ENCODE results near the gene CYB561D2. TPM values are rescaled to one million over a fixed set of nuclear protein-coding genes. Genes with fewer than 3 reads are reported as not detected.

Gene CYB561D2
- total and polyA plus RNA-seq, 2 donors (not counting 1 experiment from before 2014, with no cell fraction given), result 39.5 to 78.9 TPM

DNA sequence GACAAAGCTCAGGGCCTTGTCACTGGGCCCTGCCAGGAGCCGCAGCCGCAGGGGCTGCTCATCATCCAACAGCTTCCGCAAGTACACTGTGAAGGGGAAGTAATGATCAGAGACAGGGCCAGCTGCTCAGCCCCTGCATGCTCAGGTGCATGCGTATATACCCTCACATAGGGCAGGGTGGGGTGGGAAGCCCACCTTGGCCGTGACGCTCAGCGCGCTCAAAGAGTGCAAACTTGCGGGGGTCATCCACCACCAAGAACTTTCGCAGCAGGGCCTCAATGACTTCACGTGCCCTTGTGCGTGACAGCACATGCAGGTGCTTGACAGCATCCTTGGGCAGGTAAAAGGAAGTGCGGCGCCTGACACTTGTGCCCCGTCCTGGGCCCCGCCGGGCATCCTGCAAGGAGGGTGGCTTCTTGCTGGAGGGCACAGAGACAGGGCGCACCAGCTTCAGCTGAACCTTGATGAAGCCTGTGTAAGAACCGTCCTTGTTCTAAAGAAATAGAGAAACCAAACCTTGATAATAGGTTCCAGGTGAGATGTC, 19.2 kb upstream of the CYB561D2 start:
- Mint-ChIP-seq H3K27me3 (no peaks in the 10 kb centered on the region), H3K4me1 (peaks cover 35% of the 10 kb centered on the region), H3K4me3 (no peak overlapping the region), H3K27ac (no peak overlapping the region), H3K9me3 (ENCODE audit: insufficient read depth) (no peaks in the 10 kb centered on the region)
- Histone ChIP-seq H3K4me1 (ENCODE audit: control insufficient read depth in 2 of 2, insufficient read depth in 2 of 2, low read length in 2 of 2) (peaks cover 23 to 47% of the 10 kb centered on the region in 2 donors), H3K79me2 (ENCODE audit: control insufficient read depth, insufficient read depth, low read length) (peaks cover 68% of the 10 kb centered on the region), H3K27me3 (replicated peaks in 1 of 4; ENCODE audit: control extremely low read depth in 1 of 4, control insufficient read depth in 3 of 4, insufficient read depth in 4 of 4, low read length in 3 of 4) (no peaks in the 10 kb centered on the region), H2AFZ (ENCODE audit: insufficient read depth, low read depth, low read length, poor library complexity, severe bottlenecking) (no peak overlapping the region), H3K27ac (ENCODE audit: low read length in 2 of 2) (no peak overlapping the region), H3K4me2 (replicated peaks; ENCODE audit: low read depth, low read length, poor library complexity, severe bottlenecking) (no peak overlapping the region), H3K9me3 (ENCODE audit: control extremely low read depth in 1 of 3, control insufficient read depth in 2 of 3, insufficient read depth in 1 of 3, low read length in 2 of 3) (no peaks in the 10 kb centered on the region), H3K9ac (ENCODE audit: low read length) (no peak overlapping the region), H3K4me3 (ENCODE audit: control extremely low read depth in 1 of 5, extremely low read depth in 1 of 5, insufficient read depth in 1 of 5, low read depth in 2 of 5, low read length in 4 of 5) (no peak overlapping the region), H3K36me3 (replicated peaks in 1 of 2; ENCODE audit: control extremely low read depth in 1 of 2, control insufficient read depth in 1 of 2, extremely low read depth in 1 of 2, insufficient read depth in 2 of 2, low read length in 1 of 2) (peaks cover 0 to 53% of the 10 kb centered on the region in 2 experiments), H4K20me1 (ENCODE audit: control insufficient read depth, insufficient read depth, low read length, poor library complexity, severe bottlenecking) (peaks cover 54% of the 10 kb centered on the region)
- ChIA-PET CTCF (interaction anchor here (0.7 to 1.4 kb wide), 2 partner anchors 15 to 19 kb away, joined by 3 read pairs; partner anchors contain the start of genes CYB561D2 and NPRL2), POLR2A (interaction anchor here (0.7 kb wide), 1 partner anchor 12 kb away, joined by 4 read pairs; no protein-coding TSS in a partner anchor)
- 99% methylated on average over 17 of the region's 19 CpGs for WGBS (ENCODE audit: insufficient coverage)
- DNase-seq (no peak), ATAC-seq (ENCODE audit: low read depth) (no peak)
- intact Hi-C loops (cut with micrococcal nuclease), result no loop called here
- TF ChIP-seq EZH2 (IDR thresholded peaks at IDR 0.05; ENCODE audit: borderline replicate concordance, insufficient read depth, low read depth, low read length, poor library complexity, severe bottlenecking), result no peak
- TF ChIP-seq, protein P1, sequence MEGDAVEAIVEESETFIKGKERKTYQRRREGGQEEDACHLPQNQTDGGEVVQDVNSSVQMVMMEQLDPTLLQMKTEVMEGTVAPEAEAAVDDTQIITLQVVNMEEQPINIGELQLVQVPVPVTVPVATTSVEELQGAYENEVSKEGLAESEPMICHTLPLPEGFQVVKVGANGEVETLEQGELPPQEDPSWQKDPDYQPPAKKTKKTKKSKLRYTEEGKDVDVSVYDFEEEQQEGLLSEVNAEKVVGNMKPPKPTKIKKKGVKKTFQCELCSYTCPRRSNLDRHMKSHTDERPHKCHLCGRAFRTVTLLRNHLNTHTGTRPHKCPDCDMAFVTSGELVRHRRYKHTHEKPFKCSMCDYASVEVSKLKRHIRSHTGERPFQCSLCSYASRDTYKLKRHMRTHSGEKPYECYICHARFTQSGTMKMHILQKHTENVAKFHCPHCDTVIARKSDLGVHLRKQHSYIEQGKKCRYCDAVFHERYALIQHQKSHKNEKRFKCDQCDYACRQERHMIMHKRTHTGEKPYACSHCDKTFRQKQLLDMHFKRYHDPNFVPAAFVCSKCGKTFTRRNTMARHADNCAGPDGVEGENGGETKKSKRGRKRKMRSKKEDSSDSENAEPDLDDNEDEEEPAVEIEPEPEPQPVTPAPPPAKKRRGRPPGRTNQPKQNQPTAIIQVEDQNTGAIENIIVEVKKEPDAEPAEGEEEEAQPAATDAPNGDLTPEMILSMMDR (IDR thresholded peaks at IDR 0.05), result no peak

DNA sequence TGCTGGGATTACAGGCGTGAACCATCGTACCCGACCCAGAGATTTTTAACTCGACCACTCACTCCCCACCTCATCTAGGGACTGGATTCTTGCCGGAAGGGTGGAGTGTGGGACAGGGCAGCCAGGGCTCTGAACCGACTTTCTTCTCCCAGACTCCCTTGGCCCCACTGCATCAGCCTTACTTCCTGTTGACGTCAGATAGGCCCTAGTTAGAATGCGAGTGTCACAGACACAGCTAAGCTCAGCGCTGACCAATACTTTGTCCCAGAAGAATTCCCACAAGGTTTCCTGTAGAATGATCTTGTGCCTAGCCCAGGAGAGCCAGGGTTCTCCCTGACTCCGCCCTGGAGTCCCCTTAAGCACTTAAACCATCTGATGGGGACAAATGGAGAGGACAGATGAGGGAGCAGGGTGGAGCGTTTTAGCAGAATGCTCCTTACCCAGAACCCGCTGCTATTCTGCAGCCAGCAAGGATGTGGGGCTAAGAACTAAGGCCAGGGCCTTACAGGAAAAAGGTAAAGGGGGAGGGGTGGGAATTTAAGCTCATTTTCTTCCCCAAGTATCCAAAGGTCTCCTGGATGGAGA, 16.8 kb upstream of the CYB561D2 start:
- H3K27ac Mint-ChIP-seq, result peak overlapping the region; percentile 6

More for the DNA sequence above, 16.8 kb upstream of the CYB561D2 start:
- DNase-seq (no peak), ATAC-seq (ENCODE audit: low read depth) (no peak)
- 82% methylated on average over 10 of the region's 12 CpGs for WGBS (ENCODE audit: insufficient coverage)
- no peaks in the 10 kb centered on the region for H3K9me3 ChIP-seq (ENCODE audit: control extremely low read depth in 1 of 3, control insufficient read depth in 2 of 3, insufficient read depth in 1 of 3, low read length in 2 of 3)
- H3K36me3 ChIP-seq (replicated peaks in 1 of 2; ENCODE audit: control extremely low read depth in 1 of 2, control insufficient read depth in 1 of 2, extremely low read depth in 1 of 2, insufficient read depth in 2 of 2, low read length in 1 of 2), result peaks cover 0 to 51% of the 10 kb centered on the region in 2 experiments
- H3K79me2 ChIP-seq (ENCODE audit: control insufficient read depth, insufficient read depth, low read length), result peaks cover 69% of the 10 kb centered on the region
- CTCF ChIA-PET, result interaction anchor here (1.0 kb wide), 1 partner anchor 16 kb away, joined by 3 read pairs; the partner anchor contains the start of gene NPRL2
- no peaks in the 10 kb centered on the region for H3K27me3 ChIP-seq (replicated peaks in 1 of 4; ENCODE audit: control extremely low read depth in 1 of 4, control insufficient read depth in 3 of 4, insufficient read depth in 4 of 4, low read length in 3 of 4)
- no peaks in the 10 kb centered on the region for H3K27me3 Mint-ChIP-seq
- H3K9me3 Mint-ChIP-seq (ENCODE audit: insufficient read depth), result no peaks in the 10 kb centered on the region
- no peak overlapping the region for H3K4me2 ChIP-seq (replicated peaks; ENCODE audit: low read depth, low read length, poor library complexity, severe bottlenecking)
- no peak for TF ChIP-seq EZH2 (IDR thresholded peaks at IDR 0.05; ENCODE audit: borderline replicate concordance, insufficient read depth, low read depth, low read length, poor library complexity, severe bottlenecking)
- TF ChIP-seq, protein P1 (IDR thresholded peaks at IDR 0.05), result no peak
- peaks cover 47% of the 10 kb centered on the region for H4K20me1 ChIP-seq (ENCODE audit: control insufficient read depth, insufficient read depth, low read length, poor library complexity, severe bottlenecking)
- H3K4me1 ChIP-seq (ENCODE audit: control insufficient read depth in 2 of 2, insufficient read depth in 2 of 2, low read length in 2 of 2), result peaks cover 19 to 46% of the 10 kb centered on the region in 2 donors
- H2AFZ ChIP-seq (ENCODE audit: insufficient read depth, low read depth, low read length, poor library complexity, severe bottlenecking), result no peak overlapping the region
- intact Hi-C loops (cut with micrococcal nuclease), result no loop called here
- peak overlapping the region in 1 of 2 donors; percentile 63 for H3K27ac ChIP-seq (ENCODE audit: low read length in 2 of 2)
- peaks cover 36% of the 10 kb centered on the region for H3K4me1 Mint-ChIP-seq
- POLR2A ChIA-PET, result no interaction called here
- H3K4me3 ChIP-seq (ENCODE audit: control extremely low read depth in 1 of 5, extremely low read depth in 1 of 5, insufficient read depth in 1 of 5, low read depth in 2 of 5, low read length in 4 of 5), result no peak overlapping the region
- no peak overlapping the region for H3K9ac ChIP-seq (ENCODE audit: low read length)
- no peak overlapping the region for H3K4me3 Mint-ChIP-seq

Data from B cell (primary cell).